Fibroblast of pulmonary artery (primary cell): Measurements from ENCODE around the gene PHF11.
A peak's percentile ranks its signal among the peaks of the same experiment; 100 is the strongest.

Experiments used
- DNase-seq: peaks from one replicate; pipeline ENCODE4 v3.0.0-alpha.2; 2010; ENCODE audit warnings: low read depth
- H3K4me3 ChIP-seq: replicated peaks from 2 replicates; pipeline ENCODE4 v1.5.1; 2011; ENCODE audit warnings: low read depth, mild to moderate bottlenecking, control low read depth, low read length, moderate library complexity
- CTCF ChIP-seq: IDR thresholded peaks from 2 replicates; pipeline ENCODE4 v1.5.1; 2011; ENCODE audit warnings: mild to moderate bottlenecking, control low read depth, low read length, inconsistent platforms; ENCODE audit errors: missing control alignments

The PHF11 gene

DNA sequence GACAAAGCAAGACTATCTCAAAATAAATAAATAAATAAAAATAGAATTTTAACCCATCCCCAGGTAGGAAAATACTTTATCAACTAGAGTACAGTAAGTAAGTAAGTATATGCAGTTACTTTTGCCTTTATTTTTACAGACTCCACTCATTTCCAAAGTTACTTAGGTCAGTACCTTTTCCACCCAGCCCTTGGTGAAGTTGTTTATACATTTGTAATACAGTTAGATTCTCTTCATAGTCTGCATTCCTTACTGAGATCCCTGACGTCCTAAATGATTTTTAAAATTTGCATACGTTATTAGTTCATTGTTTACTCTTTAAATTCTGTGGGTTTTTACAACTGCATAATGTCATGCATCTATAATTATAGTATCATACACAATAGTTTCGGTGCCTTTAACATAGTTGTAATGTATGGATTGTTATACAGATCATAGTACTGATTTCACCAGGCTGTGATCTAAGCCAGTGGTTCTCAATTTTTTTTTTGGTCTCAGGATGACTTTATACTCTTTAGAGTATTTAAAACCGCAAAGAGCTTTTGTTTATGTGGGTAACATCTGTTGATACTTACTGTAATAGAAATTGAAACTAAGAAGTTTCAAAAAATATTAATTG lies 41.3 kb upstream of the PHF11 start:
- H3K4me3 ChIP-seq, result no peak overlapping the region
- DNase-seq, result peak; percentile 21
- TF ChIP-seq CTCF, result no peak

DNA sequence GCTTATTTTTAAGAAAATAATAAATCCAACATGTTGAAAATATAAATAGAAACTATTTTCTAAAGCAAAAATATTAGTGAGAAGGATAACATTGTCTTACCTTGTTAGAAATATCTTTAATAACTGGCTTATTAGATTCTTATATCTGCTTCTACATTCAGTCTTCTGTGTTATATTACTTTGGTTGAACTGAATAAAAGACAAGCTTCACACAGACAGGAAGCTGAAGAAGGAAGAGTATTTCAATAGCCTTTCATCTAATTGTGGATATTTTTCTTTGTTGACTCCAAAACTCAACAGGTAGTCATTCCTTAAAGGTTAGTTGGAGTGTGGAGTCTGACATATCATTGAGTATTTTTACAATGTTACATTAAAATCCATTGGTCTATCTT lies 40.8 kb upstream of the PHF11 start:
- no peak for TF ChIP-seq CTCF
- no peak for DNase-seq
- H3K4me3 ChIP-seq, result no peak overlapping the region

DNA sequence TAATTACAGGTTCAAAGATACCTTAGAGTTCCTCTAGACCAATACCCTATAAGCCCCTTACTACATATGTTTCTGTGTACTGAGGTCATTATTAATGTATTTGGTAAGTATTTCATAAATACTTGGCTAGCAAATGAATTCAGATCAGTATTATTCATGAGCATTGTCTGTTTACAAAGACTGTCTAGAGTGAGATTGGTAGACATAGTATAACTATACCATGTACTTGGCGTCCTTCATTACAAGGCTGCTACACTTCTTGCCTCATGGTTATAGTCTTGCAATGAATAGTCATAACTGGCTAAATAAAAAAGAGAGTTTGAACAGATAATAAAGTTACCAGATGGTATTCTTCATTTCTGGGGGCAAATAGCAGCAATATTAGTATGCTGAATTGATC lies 39.6 kb upstream of the PHF11 start:
- no peak overlapping the region for H3K4me3 ChIP-seq
- no peak for DNase-seq
- no peak for TF ChIP-seq CTCF

- no peak overlapping the region for H3K4me3 ChIP-seq
- DNase-seq, result no peak
- no peak for TF ChIP-seq CTCF
Observed at GRCh38 chr13:49457221-49457620, 38.5 kb upstream of the PHF11 start.

GRCh38 chr13:49459580-49459979 lies 36.2 kb upstream of the PHF11 start:
- TF ChIP-seq CTCF, result no peak
- no peak overlapping the region for H3K4me3 ChIP-seq
- DNase-seq, result no peak

- TF ChIP-seq CTCF, result no peak
- H3K4me3 ChIP-seq, result no peak overlapping the region
- no peak for DNase-seq
Observed at GRCh38 chr13:49464085-49464484, 31.7 kb upstream of the PHF11 start.

DNA sequence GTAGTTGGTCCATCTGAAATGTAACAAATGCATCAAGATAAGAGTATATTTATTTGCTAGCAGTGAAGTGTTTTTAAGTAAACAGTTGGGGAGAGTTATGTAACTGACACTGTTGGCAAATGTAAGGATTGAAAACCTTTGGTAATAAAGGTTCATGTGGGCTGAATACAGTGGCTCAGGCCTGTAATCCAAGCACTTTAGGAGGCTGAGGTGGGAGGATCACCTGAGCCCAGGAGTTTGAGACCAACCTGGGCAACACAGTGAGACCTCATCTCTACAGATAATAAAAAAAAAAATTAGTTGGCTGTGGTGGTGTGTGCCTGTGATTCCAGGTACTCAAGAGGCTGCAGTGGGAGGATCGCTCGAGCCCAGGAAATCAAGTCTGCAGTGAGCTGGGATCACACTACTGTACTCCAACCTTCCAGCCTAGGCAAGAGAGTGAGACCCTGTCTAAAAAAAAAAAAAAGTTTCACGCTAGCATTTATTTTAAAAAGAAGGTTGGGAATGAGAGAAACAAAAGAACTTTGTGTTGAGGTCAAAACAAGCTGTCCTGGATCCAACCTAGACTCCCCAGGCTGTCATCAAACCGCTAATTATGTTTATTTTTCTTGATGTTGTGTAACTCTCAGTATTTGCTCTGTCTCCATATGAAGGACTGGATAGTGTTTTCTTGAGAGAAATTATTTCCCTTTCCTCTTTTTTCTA lies 31.0 kb upstream of the PHF11 start:
- TF ChIP-seq CTCF, result no peak
- DNase-seq, result no peak
- no peak overlapping the region for H3K4me3 ChIP-seq
